COLO829 (cell line): ENCODE data around the gene PTOV1.

Experiments used
- DNase-seq: peaks from one replicate; pipeline ENCODE4 v3.0.0; 2012; ENCODE audit warnings: low spot score

Gene PTOV1

GRCh38 chr19:49850487-49851342 is at the start of gene PTOV1:
Gene PTOV1 (plus strand): TSS chr19:49851159.
- peak; percentile 97 for DNase-seq

GRCh38 chr19:49801401-49801888 is 49.5 kb upstream of the PTOV1 start:
- DNase-seq = no peak

- no peak for DNase-seq
Measured at GRCh38 chr19:49801966-49802661, 48.8 kb upstream of the PTOV1 start.

GRCh38 chr19:49802836-49803528 is 48.0 kb upstream of the PTOV1 start:
- DNase-seq = no peak

GRCh38 chr19:49803529-49803856 is 47.5 kb upstream of the PTOV1 start:
- DNase-seq = no peak

GRCh38 chr19:49805822-49806619 is 44.9 kb upstream of the PTOV1 start:
- DNase-seq = no peak

- DNase-seq = no peak
Measured at GRCh38 chr19:49806620-49806959, 44.4 kb upstream of the PTOV1 start.

GRCh38 chr19:49807058-49807903 is 43.7 kb upstream of the PTOV1 start:
- no peak for DNase-seq

GRCh38 chr19:49807904-49808675 is 42.9 kb upstream of the PTOV1 start:
- no peak for DNase-seq

- DNase-seq = peak; percentile 90
Measured at GRCh38 chr19:49808711-49809159, 42.2 kb upstream of the PTOV1 start.

- DNase-seq = no peak
Measured at GRCh38 chr19:49809160-49809940, 41.6 kb upstream of the PTOV1 start.

GRCh38 chr19:49809941-49810389 is 41.0 kb upstream of the PTOV1 start:
- no peak for DNase-seq

GRCh38 chr19:49811328-49811727 is 39.6 kb upstream of the PTOV1 start:
- no peak for DNase-seq

GRCh38 chr19:49812452-49812996 is 38.4 kb upstream of the PTOV1 start:
- DNase-seq = no peak

GRCh38 chr19:49812997-49813861 is 37.7 kb upstream of the PTOV1 start, which contains the start of gene FUZ:
Gene FUZ (minus strand): TSS chr19:49813292. CDS start chr19:49813106, 186 bp downstream.
- peak; percentile 99 for DNase-seq

- no peak for DNase-seq
Measured at GRCh38 chr19:49814010-49814409, 36.9 kb upstream of the PTOV1 start.

- no peak for DNase-seq
Measured at GRCh38 chr19:49816590-49816989, 34.4 kb upstream of the PTOV1 start.
